T1000 (cell line): ENCODE measurements around the gene FDX1.

Experiments used
- DNase-seq: peaks from one replicate; lab custom pipeline; 2025; ENCODE audit warnings: mixed read lengths; lab: John Stamatoyannopoulos, UW

The FDX1 gene

GRCh38 chr11:110509472-110509871 is 79.7 kb downstream of the FDX1 start:
- no peak for DNase-seq

- no peak for DNase-seq
Observed at GRCh38 chr11:110512026-110512425, 82.3 kb downstream of the FDX1 start.

- no peak for DNase-seq
Observed at GRCh38 chr11:110513259-110513801, 83.6 kb downstream of the FDX1 start.

GRCh38 chr11:110513846-110514437 is 84.2 kb downstream of the FDX1 start:
- no peak for DNase-seq
